ENCODE results near the gene GSC2. TPM values are rescaled to one million over a fixed set of nuclear protein-coding genes. Genes with fewer than 3 reads are reported as not detected.

Gene GSC2
- total RNA-seq, 8 experiments from 2014 or later, result 0.11 to 0.54 (median 0.45) TPM; not detected in 5

DNA sequence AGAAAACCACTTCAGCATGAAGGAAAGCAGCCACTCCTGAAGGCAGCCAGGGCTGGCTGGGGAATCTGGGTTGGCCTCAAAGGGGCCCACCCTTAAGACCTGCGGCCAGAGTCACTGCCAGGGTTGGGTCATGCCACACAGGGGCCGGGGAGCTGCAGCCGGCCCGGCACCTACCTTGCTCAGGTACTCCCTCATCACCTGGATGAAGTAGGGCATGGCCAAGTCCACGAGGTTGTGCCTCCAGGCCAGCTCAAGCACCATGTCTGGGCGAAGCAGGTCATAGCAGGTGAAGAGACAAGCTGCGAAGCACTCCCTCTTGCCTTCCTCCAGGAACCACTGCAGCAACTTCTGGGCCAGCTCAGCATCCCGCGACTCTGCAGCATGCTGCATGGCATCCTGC is 33.1 kb upstream of the GSC2 start:
- ATAC-seq (replicated peaks in 6 of 8), result no peak
- H3K27ac ChIP-seq, result no peak overlapping the region
- in situ Hi-C loops (cut with MboI; ENCODE audit: low pct_unique_long_range_greater_than_20kb in 2 of 9, low sequenced_read_pairs in 9 of 9, unreplicated experiment in 9 of 9), result loop anchor here in 3 of 9 experiments (10.0 to 25.0 kb wide), 3 partner anchors 152 to 454 kb away; partner anchors contain the start of genes C22orf39 (in 1 of the 3), HIRA (in 1 of the 3) and MRPL40 (in 1 of the 3)
- WGBS, 10 experiments, result 80 to 100% (median 90%) methylated on average over 1 to 4 of the region's 9 CpGs; no CpG with 5 or more reads in 5 of the 10 experiments
- H3K4me3 ChIP-seq, result no peak overlapping the region
- peaks cover 4 to 5% of the 10 kb centered on the region in 2 donors for H3K4me1 ChIP-seq (replicated peaks in 1 of 2)

DNA sequence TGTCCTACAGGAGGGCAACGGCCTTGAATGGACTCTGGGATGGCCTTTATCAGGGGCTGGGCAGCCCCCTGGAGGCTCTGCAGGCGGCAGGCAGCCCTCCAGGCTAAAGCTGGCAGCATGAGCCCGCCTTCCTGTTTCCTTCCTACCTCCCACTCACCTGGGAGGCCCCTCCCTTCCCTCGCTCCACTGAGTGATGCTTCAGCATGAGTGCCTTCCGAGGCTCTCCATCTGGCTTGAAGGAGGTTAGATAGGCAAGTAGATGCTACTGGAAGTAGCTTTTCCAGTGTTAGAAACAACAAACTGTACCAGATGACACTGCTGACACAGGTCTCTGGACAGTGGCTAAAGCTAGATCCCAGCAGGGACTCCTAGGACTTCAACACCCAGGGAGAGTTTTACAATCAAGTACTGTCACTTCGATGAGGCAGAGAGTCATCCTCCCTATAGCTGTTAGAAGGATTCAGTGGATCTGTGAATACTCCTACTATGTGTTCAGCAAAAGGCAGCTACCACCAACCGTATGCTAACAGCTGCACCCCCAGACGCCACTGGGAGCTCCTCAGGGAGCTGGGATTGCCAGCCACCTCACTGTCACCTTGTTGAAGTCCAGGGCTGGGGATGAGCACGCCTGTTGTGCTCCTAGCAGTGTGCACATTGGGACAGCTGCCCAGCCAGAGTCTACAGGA is 32.5 kb upstream of the GSC2 start:
- Histone ChIP-seq H3K4me1 (replicated peaks in 1 of 2) (peaks cover 4 to 5% of the 10 kb centered on the region in 2 donors), H3K4me3 (no peak overlapping the region), H3K27ac (no peak overlapping the region)
- WGBS, 10 experiments, result 53 to 100% (median 61%) methylated on average over 1 to 5 of the region's 9 CpGs; no CpG with 5 or more reads in 6 of the 10 experiments
- in situ Hi-C loops (cut with MboI; ENCODE audit: low pct_unique_long_range_greater_than_20kb in 2 of 9, low sequenced_read_pairs in 9 of 9, unreplicated experiment in 9 of 9), result loop anchor here in 3 of 9 experiments (10.0 to 25.0 kb wide), 3 partner anchors 152 to 455 kb away; partner anchors contain the start of genes C22orf39 (in 1 of the 3), HIRA (in 1 of the 3) and MRPL40 (in 1 of the 3)
- ATAC-seq (replicated peaks in 6 of 8), result no peak

DNA sequence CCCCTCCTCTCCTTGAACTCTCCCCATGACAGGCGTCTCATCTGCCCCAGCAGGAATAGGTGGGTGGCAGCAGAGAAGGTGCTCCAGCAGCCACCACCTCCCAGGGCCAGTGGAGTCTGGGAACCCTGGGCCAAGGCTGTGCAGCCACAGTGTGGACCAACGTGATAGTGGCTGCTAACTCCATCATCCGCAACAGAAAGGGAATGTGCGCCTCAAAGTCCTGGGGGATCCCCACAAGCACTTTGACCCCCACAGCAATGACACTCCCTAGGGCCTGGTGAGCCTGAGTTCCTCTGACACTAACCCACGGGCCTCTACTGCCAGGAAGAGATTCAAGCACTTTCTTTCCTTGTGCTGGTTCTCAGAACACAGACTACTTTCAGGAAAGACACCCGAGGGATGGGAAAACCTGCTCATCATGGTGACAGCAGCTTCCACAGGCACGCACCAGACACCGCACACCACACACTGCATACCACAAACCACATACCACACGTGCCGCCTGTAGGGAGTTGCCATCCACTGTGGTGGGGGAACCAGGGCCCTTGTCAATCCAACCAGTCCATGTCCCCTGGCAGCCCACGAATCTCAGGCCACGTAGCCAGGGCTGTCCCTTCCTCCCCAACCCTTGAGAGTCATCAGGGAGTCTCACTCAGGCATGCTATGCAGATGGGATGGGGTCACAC is 31.8 kb upstream of the GSC2 start:
- in situ Hi-C loops (cut with MboI; ENCODE audit: low pct_unique_long_range_greater_than_20kb in 2 of 9, low sequenced_read_pairs in 9 of 9, unreplicated experiment in 9 of 9), result loop anchor here in 3 of 9 experiments (10.0 to 25.0 kb wide), 3 partner anchors 153 to 455 kb away; partner anchors contain the start of genes C22orf39 (in 1 of the 3), HIRA (in 1 of the 3) and MRPL40 (in 1 of the 3)
- WGBS, 10 experiments, result 0 to 93% (median 82%) methylated on average over 1 to 7 of the region's 12 CpGs; no CpG with 5 or more reads in 4 of the 10 experiments
- peaks cover 10% of the 10 kb centered on the region in 2 donors for H3K4me1 ChIP-seq (replicated peaks in 1 of 2)
- no peak overlapping the region for H3K27ac ChIP-seq
- no peak for ATAC-seq (replicated peaks in 6 of 8)
- no peak overlapping the region for H3K4me3 ChIP-seq

DNA sequence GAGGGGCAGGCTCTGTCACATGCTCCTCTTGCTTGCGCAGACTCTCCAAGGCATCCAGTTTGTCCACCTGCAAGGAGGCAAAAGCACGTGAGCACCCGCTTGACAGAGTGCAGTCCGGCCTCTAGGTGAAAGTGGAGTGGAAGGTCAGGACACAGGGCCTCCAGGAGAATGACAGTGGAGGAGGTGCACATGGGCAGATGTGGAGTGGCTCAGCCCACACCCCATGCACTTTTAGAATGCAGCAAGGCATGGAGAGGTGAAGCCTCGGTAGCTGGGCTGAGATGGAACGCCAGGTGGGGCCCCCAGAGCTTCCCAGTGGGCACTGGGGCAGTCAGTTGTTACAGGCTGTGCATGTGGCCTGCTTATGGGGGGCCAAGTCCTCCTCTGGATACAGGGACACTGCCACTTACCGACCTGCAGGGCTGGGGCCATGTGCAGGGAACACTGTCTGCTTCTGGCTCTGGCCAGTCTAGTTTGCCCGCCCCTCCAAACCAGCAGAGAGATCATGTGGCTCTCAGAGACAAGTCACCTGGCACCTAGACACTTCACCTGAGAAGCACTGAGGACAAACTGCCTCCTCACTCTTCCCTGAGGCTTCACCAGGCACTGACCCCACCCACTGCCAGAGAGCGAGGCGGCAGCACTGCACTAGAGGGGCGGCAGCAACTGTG is 30.8 kb upstream of the GSC2 start:
- in situ Hi-C loops (cut with MboI; ENCODE audit: low pct_unique_long_range_greater_than_20kb in 2 of 9, low sequenced_read_pairs in 9 of 9, unreplicated experiment in 9 of 9), result loop anchor here in 3 of 9 experiments (10.0 to 25.0 kb wide), 3 partner anchors 154 to 456 kb away; partner anchors contain the start of genes C22orf39 (in 1 of the 3), HIRA (in 1 of the 3) and MRPL40 (in 1 of the 3)
- 40 to 100% (median 62%) methylated on average over 1 to 8 of the region's 11 CpGs; no CpG with 5 or more reads in 3 of the 10 experiments for WGBS, 10 experiments
- Histone ChIP-seq H3K4me1 (replicated peaks in 1 of 2) (peaks cover 20 to 21% of the 10 kb centered on the region in 2 donors), H3K4me3 (no peak overlapping the region), H3K27ac (no peak overlapping the region)
- ATAC-seq (replicated peaks in 6 of 8), result no peak

DNA sequence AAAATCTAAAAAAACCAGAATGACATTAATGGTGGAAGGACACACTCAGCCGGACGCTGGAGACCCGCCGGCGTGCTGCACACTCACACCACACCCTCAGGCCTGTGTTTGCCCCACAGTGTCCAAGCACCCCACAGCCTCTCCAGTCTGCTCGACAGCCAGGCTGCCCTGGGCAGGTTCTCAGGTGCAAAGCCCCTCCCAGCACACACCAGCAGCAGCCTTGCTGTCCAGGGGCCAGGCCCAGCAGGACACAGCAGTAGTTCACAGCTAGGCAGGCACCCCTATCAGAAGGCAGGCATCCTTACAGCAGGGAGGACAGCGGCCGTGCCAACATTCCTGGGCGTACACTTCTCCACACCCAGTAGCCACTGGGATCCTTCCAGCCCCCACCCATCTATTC is 30.1 kb upstream of the GSC2 start:
- Histone ChIP-seq H3K4me3 (no peak overlapping the region), H3K4me1 (replicated peaks in 1 of 2) (peaks cover 21 to 22% of the 10 kb centered on the region in 2 donors), H3K27ac (no peak overlapping the region)
- 100% methylated on average over 1 of the region's 9 CpGs; no CpG with 5 or more reads in 8 of the 10 experiments for WGBS, 10 experiments
- no peak for ATAC-seq (replicated peaks in 6 of 8)
- in situ Hi-C loops (cut with MboI; ENCODE audit: low pct_unique_long_range_greater_than_20kb in 2 of 9, low sequenced_read_pairs in 9 of 9, unreplicated experiment in 9 of 9), result loop anchor here in 3 of 9 experiments (10.0 to 25.0 kb wide), 3 partner anchors 155 to 457 kb away; partner anchors contain the start of genes C22orf39 (in 1 of the 3), HIRA (in 1 of the 3) and MRPL40 (in 1 of the 3)

DNA sequence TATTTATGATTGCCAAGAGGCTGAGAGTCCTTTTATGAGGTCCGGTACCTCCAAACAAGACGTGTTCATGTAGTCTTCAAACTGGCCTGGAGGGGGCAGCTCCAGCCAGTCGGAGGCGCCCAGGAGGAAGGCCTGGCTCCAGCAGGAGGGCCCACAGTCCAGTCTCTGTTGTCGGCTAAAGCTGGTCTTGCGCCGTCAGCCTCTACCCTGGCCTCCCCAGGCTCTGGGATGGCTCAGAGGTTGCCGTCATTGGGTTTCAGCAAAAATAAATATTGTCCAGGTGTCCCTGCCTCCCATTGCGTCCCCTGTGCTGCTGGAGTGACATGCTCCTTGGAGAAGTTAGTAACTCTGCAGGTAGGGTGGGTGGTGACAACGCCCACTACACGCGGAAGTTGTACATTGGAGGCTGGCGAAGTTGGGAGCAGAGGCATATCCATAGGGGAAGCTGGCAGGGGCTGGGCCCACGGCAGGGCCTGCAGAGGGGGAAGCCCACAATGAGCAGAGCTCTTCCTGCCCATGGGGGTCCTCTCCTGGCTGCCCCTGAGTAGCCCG is 29.5 kb upstream of the GSC2 start:
- peak overlapping the region; percentile 61 to 91 (median 79) for H3K4me3 ChIP-seq
- peak; percentile 37 to 56 (median 48) for ATAC-seq (replicated peaks in 6 of 8)
- H3K4me1 ChIP-seq (replicated peaks in 1 of 2), result peaks cover 21 to 22% of the 10 kb centered on the region in 2 donors
- in situ Hi-C loops (cut with MboI; ENCODE audit: low pct_unique_long_range_greater_than_20kb in 2 of 9, low sequenced_read_pairs in 9 of 9, unreplicated experiment in 9 of 9), result loop anchor here in 3 of 9 experiments (10.0 to 25.0 kb wide), 3 partner anchors 155 to 458 kb away; partner anchors contain the start of genes C22orf39 (in 1 of the 3), HIRA (in 1 of the 3) and MRPL40 (in 1 of the 3)
- H3K27ac ChIP-seq, result peak overlapping the region; percentile 38 to 63
- WGBS, 10 experiments, result 18 to 100% (median 20%) methylated on average over 1 to 9 of the region's 15 CpGs; no CpG with 5 or more reads in 5 of the 10 experiments

DNA sequence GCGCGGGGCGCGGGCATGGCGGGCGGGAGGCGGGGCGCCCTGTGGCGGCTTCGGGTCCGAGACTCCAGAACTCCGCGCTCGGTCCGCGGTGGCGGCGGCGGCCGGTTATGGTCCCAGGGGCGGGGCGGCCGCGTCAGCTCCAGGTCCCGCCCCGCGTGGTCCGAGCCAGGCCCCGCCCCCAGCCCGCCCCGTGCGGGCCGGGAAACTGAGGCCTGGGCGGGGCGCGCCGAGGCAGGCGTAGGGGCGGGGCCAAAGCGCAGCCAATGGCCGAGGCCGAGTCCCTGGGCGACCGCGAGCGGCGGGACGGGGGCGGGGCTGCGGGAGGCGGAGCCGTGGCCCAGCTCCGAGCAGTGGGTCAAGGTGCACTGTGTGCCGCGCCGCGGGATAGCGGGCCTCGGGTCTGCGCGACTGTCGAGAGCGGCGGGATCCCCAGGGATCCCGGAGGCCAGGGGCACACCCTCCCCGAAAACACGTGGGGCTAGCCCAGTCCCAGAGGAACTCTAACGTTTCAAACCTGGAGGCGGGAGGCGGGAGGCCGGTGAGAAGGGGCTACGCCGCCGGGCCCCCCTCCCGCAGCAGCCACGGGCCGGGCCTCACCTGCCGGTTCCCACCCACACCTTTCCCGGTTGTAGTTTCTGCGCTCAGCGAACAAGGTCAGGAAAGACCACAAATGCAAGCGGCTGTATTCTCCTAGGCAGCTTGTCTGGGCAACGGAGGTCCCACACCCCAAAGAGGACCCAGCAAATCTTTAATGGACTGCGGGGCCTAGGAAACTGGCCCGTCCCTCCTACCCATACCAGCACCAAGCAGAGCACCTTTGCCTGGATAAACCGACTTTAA is 28.8 kb upstream of the GSC2 start, which contains the start of gene SLC25A1:
SLC25A1 (minus strand) TSS at position 80 of the 840 bp plus-strand sequence; CDS start at position 17, 63 bp downstream.
- Histone ChIP-seq H3K4me1 (replicated peaks in 1 of 2) (peaks cover 21 to 22% of the 10 kb centered on the region in 2 donors), H3K27ac (peak within 1 kb of the TSS; percentile 76 to 88), H3K4me3 (peak within 1 kb of the TSS; percentile 61 to 91 (median 79))
- in situ Hi-C loops (cut with MboI; ENCODE audit: low pct_unique_long_range_greater_than_20kb in 2 of 9, low sequenced_read_pairs in 9 of 9, unreplicated experiment in 9 of 9), result loop anchor here in 2 of 9 experiments (25.0 kb wide), 2 partner anchors 258 to 458 kb away; partner anchors contain the start of genes C22orf39 (in 1 of the 2), HIRA (in 1 of the 2) and MRPL40 (in 1 of the 2)
- WGBS, 10 experiments, result 0% methylated on average over 1 to 6 of the region's 86 CpGs; no CpG with 5 or more reads in 7 of the 10 experiments
- peak; percentile 65 to 87 (median 83) for ATAC-seq (replicated peaks in 6 of 8)

DNA sequence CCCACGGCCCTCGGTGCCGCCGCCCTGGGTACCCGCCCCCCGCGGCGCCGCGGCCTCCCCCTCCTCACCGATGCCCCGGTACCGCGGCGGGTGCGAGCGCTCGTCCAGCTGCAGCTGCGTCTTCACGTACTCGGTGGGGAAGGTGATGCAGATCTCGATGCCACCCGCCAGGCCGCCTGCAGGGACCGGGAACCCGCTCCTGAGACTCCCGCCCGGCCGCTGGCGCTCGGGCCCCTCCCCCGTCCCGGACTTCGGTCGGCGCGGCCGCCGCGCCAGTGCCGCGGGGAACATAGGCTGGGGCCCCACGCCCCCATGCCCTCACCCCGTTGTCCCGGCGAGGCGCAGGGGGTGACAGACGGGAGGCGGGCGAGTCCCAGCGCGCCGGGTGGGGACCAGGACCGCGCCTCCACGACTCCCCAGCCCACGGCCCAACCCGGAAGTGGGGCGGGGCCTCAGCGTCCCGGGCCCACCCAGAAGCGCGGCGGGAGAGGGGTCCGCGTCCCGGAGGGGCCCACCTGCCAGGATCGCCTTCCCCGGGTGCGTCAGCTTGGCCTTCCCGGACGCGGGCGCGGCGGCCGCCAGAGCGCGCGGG is 28.1 kb upstream of the GSC2 start:
- in situ Hi-C loops (cut with MboI; ENCODE audit: low pct_unique_long_range_greater_than_20kb in 2 of 9, low sequenced_read_pairs in 9 of 9, unreplicated experiment in 9 of 9), result loop anchor here in 2 of 9 experiments (25.0 kb wide), 2 partner anchors 259 to 459 kb away; partner anchors contain the start of genes C22orf39 (in 1 of the 2), HIRA (in 1 of the 2) and MRPL40 (in 1 of the 2)
- Histone ChIP-seq H3K27ac (peak overlapping the region; percentile 76 to 88), H3K4me3 (peak overlapping the region; percentile 61 to 91 (median 79)), H3K4me1 (replicated peaks in 1 of 2) (peaks cover 23 to 25% of the 10 kb centered on the region in 2 donors)
- ATAC-seq (replicated peaks in 6 of 8), result peak; percentile 18 to 67 (median 60)
- WGBS, 10 experiments, result no CpG with 5 or more reads among the region's 80 CpGs

DNA sequence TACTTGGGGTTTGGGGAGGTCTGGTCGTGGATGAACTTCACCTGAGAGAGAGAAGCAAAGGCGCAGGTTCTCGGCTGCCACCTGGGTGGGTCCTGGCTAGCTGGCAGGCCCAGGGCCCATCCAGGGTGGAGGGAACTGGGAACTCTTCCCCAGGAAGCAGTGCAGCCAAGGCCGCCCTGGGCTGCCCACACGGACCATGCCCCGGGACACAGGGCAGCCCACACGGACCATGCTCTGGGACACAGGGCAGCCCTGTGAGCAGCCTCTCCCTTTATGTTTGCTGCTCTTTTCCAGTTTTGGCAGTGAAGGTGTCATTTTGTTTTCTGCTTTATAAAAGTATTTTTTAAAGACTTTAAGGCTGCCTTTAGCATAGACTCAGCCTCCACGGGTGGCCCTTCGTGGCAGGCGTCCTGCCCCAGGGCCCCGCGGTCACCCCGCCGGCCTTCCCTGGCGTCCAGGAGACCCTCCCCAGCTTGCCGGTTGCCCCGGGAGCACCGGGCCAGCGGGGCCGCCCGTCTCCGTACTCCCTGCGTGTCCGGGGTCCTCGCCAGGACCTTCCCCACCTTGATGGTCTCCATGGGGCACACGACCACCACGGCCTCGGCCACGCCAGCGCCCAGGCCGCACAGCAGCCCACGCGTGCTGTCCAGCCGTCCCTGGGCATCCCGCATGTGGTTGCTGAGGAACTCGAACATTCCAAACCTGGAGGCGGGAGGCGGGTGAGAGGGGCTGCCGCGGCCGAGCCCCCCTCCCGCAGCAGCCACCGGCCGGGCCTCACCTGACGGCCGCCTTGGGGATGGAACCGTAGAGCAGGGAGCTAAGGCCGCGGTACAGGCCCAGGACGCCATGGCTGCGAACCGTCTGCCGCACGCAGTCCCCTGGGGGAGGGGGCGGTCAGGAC is 27.3 kb upstream of the GSC2 start:
- in situ Hi-C loops (cut with MboI; ENCODE audit: low pct_unique_long_range_greater_than_20kb in 2 of 9, low sequenced_read_pairs in 9 of 9, unreplicated experiment in 9 of 9), result loop anchor here in 2 of 9 experiments (25.0 kb wide), 2 partner anchors 260 to 460 kb away; partner anchors contain the start of genes C22orf39 (in 1 of the 2), HIRA (in 1 of the 2) and MRPL40 (in 1 of the 2)
- Histone ChIP-seq H3K4me3 (peak overlapping the region; percentile 61 to 91 (median 79)), H3K27ac (peak overlapping the region; percentile 76 to 88), H3K4me1 (replicated peaks in 1 of 2) (peaks cover 30 to 32% of the 10 kb centered on the region in 2 donors)
- WGBS, 10 experiments, result 10 to 80% (median 43%) methylated on average over 1 to 30 of the region's 55 CpGs; no CpG with 5 or more reads in 4 of the 10 experiments
- peak in 3 of 8 experiments; percentile 0 for ATAC-seq (replicated peaks in 6 of 8)

DNA sequence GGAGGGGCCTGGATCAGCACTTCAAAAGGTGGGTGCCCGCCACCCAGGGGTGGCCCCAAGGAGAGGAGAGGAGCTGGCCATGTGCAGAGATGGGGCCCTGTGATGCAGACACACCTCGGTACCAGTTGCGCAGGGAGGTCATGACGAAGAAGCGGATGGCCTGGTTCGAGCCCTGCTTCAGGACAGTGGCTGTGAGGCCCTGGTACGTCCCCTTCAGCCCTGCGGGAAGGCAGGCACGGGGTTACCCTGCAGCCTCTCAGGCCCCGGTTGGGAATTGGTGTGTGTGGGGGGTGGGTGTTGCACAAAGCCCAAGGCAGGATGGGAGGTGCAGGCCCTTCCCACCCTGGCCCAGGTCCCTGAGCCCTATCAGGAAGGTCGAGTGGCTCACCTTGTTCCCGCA is 26.6 kb upstream of the GSC2 start:
- H3K27ac ChIP-seq, result peak overlapping the region in 1 of 2 donors; percentile 88
- peaks cover 32 to 34% of the 10 kb centered on the region in 2 donors for H3K4me1 ChIP-seq (replicated peaks in 1 of 2)
- in situ Hi-C loops (cut with MboI; ENCODE audit: low pct_unique_long_range_greater_than_20kb in 2 of 9, low sequenced_read_pairs in 9 of 9, unreplicated experiment in 9 of 9), result loop anchor here in 2 of 9 experiments (25.0 kb wide), 2 partner anchors 261 to 461 kb away; partner anchors contain the start of genes C22orf39 (in 1 of the 2), HIRA (in 1 of the 2) and MRPL40 (in 1 of the 2)
- WGBS, 10 experiments, result 83% methylated on average over 4 of the region's 12 CpGs; no CpG with 5 or more reads in 9 of the 10 experiments
- ATAC-seq (replicated peaks in 6 of 8), result no peak
- H3K4me3 ChIP-seq, result peak overlapping the region in 2 of 5 donors; percentile 78 to 80
